IMR-90 (cell line): ENCODE data around the gene ARL5C. TPM values are rescaled to one million over a fixed set of nuclear protein-coding genes. Genes with fewer than 3 reads are reported as not detected.
A peak's percentile ranks its signal among the peaks of the same experiment; 100 is the strongest.

ENCODE experiments used
- ATAC-seq: fragments of 200-7000 bp; cut with Tn5 transposase; 2 replicates; pipeline ENCODE4 v1.9.1; 2020; ENCODE audit warnings: low read depth, mild to moderate bottlenecking, moderate library complexity
- BruUV-seq: library from RNA; stranded (reverse); fragments of 400-500 nt; replicated peaks from 2 replicates; lab custom pipeline; 2021; lab: Mats Ljungman, UMichigan
- CTCF ChIA-PET: fragments of 300-600 bp; formaldehyde crosslinking; extraction: SDS; loops from one replicate; lab custom pipeline; 2021; ENCODE audit warnings: antibody characterized with exemption; lab: Yijun Ruan, JAX
- POLR2A ChIA-PET: fragments of 300-600 bp; sonication (Branson Sonifier 250); formaldehyde crosslinking; loops from one replicate; lab custom pipeline; 2022; ENCODE audit warnings: antibody characterized with exemption; ENCODE audit not compliant: unreplicated experiment; lab: Charles Lee
- DNase-seq: peaks from one replicate; pipeline ENCODE4 v3.0.0; 2013
- H2AFZ ChIP-seq: replicated peaks from 2 replicates; pipeline ENCODE3; 2013; ENCODE audit warnings: low read length, mild to moderate bottlenecking; ENCODE audit not compliant: poor library complexity
- H2AK5ac ChIP-seq: 2 replicates; pipeline ENCODE4 v1.6.1; 2013; ENCODE audit warnings: low read depth, low read length, inconsistent platforms
- H2AK9ac ChIP-seq: replicated peaks from 2 replicates; pipeline ENCODE3; 2013; ENCODE audit warnings: mild to moderate bottlenecking, low read depth, low read length, moderate library complexity; ENCODE audit not compliant: poor library complexity
- H2BK120ac ChIP-seq: 2 replicates; pipeline ENCODE4 v1.6.1; 2013; ENCODE audit warnings: low read depth, low read length, inconsistent platforms
- H2BK15ac ChIP-seq: 3 replicates; pipeline ENCODE4 v1.6.1; 2013; ENCODE audit warnings: low read depth, low read length, inconsistent platforms
- H2BK20ac ChIP-seq: 2 replicates; pipeline ENCODE4 v1.6.1; 2013; ENCODE audit warnings: low read depth, mild to moderate bottlenecking, inconsistent platforms, low read length, moderate library complexity
- H2BK5ac ChIP-seq: 2 replicates; pipeline ENCODE4 v1.6.1; 2013; ENCODE audit warnings: mild to moderate bottlenecking, low read depth, low read length, inconsistent platforms; ENCODE audit not compliant: poor library complexity, severe bottlenecking
- H3K14ac ChIP-seq: replicated peaks from 2 replicates; pipeline ENCODE4 v1.6.1; 2013; ENCODE audit warnings: low read depth, low read length, inconsistent platforms
- H3K18ac ChIP-seq: 2 replicates; pipeline ENCODE4 v1.6.1; 2013; ENCODE audit warnings: low read depth, low read length, control low read depth
- H3K23ac ChIP-seq: 2 replicates; pipeline ENCODE4 v1.6.1; 2013; ENCODE audit warnings: low read depth, low read length, inconsistent platforms
- H3K27ac ChIP-seq: 2 replicates; pipeline ENCODE4 v1.5.1; 2013; ENCODE audit warnings: mild to moderate bottlenecking, control low read depth, low read length; ENCODE audit not compliant: insufficient read depth
- H3K27me3 ChIP-seq: 2 replicates; pipeline ENCODE4 v1.6.1; 2013; ENCODE audit warnings: low read length; ENCODE audit not compliant: control insufficient read depth, insufficient read depth
- H3K36me3 ChIP-seq: 2 replicates; pipeline ENCODE4 v1.6.1; 2013; ENCODE audit warnings: low read length, mixed read lengths; ENCODE audit not compliant: control insufficient read depth, insufficient read depth
- H3K4ac ChIP-seq: 2 replicates; pipeline ENCODE4 v1.6.1; 2013; ENCODE audit warnings: low read depth, low read length, inconsistent platforms
- H3K4me1 ChIP-seq: 2 replicates; pipeline ENCODE4 v1.6.1; 2013; ENCODE audit warnings: low read length, mixed read lengths; ENCODE audit not compliant: control insufficient read depth, insufficient read depth
- H3K4me2 ChIP-seq: 2 replicates; pipeline ENCODE4 v1.6.1; 2013; ENCODE audit warnings: low read depth, mild to moderate bottlenecking, control low read depth, low read length, moderate library complexity
- H3K4me3 ChIP-seq: 2 replicates; pipeline ENCODE4 v1.5.1; 2013; ENCODE audit warnings: low read depth, mild to moderate bottlenecking, control low read depth, low read length, moderate library complexity; ENCODE audit not compliant: insufficient read depth
- H3K56ac ChIP-seq: 2 replicates; pipeline ENCODE4 v1.6.1; 2013; ENCODE audit warnings: low read length, inconsistent platforms; ENCODE audit not compliant: insufficient read depth; ENCODE audit errors: extremely low read depth
- H3K79me1 ChIP-seq, 2 experiments: 2 replicates each; pipeline ENCODE4 v1.6.1; 2013; ENCODE audit warnings: low read length in 2 of 2, inconsistent platforms in 1 of 2, low read depth in 1 of 2
- H3K9ac ChIP-seq: 2 replicates; pipeline ENCODE4 v1.6.1; 2013; ENCODE audit warnings: low read depth, low read length, control low read depth
- H3K9me1 ChIP-seq: 2 replicates; pipeline ENCODE4 v1.6.1; 2013; ENCODE audit warnings: low read length, inconsistent platforms; ENCODE audit not compliant: insufficient read depth
- H3K9me3 ChIP-seq: 2 replicates; pipeline ENCODE4 v1.6.1; 2013; ENCODE audit warnings: low read length; ENCODE audit not compliant: control insufficient read depth, insufficient read depth
- H4K20me1 ChIP-seq: 2 replicates; pipeline ENCODE4 v1.6.1; 2013; ENCODE audit warnings: low read length, inconsistent platforms; ENCODE audit not compliant: insufficient read depth
- H4K5ac ChIP-seq: 2 replicates; pipeline ENCODE4 v1.6.1; 2013; ENCODE audit warnings: mild to moderate bottlenecking, low read depth, low read length, control low read depth
- H4K8ac ChIP-seq, 2 experiments: 2 replicates each; pipeline ENCODE4 v1.6.1; 2013; ENCODE audit warnings: low read depth in 2 of 2, low read length in 2 of 2, control low read depth in 1 of 2, inconsistent platforms in 1 of 2
- H4K91ac ChIP-seq: 2 replicates; pipeline ENCODE4 v1.6.1; 2013; ENCODE audit warnings: low read depth, low read length, inconsistent platforms; ENCODE audit not compliant: insufficient read depth
- BHLHE40 ChIP-seq: fragments of 150-350 bp; IDR thresholded peaks from 2 replicates; pipeline ENCODE4 v1.6.1; 2016; ENCODE audit warnings: mild to moderate bottlenecking, low read depth, low read length
- CEBPB ChIP-seq: IDR thresholded peaks from 2 replicates; pipeline ENCODE4 v1.6.1; 2012; ENCODE audit warnings: low read depth, low read length, improper control_type of control experiment
- CHD1 ChIP-seq: IDR thresholded peaks from 2 replicates; pipeline ENCODE4 v1.6.1; 2012; ENCODE audit warnings: low read depth, low read length, improper control_type of control experiment
- FOS ChIP-seq: fragments of 150-350 bp; IDR thresholded peaks from 2 replicates; pipeline ENCODE4 v1.6.1; 2016; ENCODE audit warnings: low read depth, low read length
- MAZ ChIP-seq: IDR thresholded peaks from 2 replicates; pipeline ENCODE4 v1.6.1; 2012; ENCODE audit warnings: low read depth, mild to moderate bottlenecking, low read length, improper control_type of control experiment, moderate library complexity, borderline replicate concordance
- MXI1 ChIP-seq: IDR thresholded peaks from 2 replicates; pipeline ENCODE4 v1.6.1; 2012; ENCODE audit warnings: low read depth, mild to moderate bottlenecking, low read length, moderate library complexity, borderline replicate concordance
- NFE2L2 ChIP-seq: fragments of 150-350 bp; IDR thresholded peaks from 2 replicates; pipeline ENCODE4 v1.6.1; 2016; ENCODE audit warnings: low read depth, mild to moderate bottlenecking, low read length
- POLR2A ChIP-seq: IDR thresholded peaks from 2 replicates; pipeline ENCODE4 v1.6.1; 2012; ENCODE audit warnings: mild to moderate bottlenecking, low read depth, low read length
- RAD21 ChIP-seq: IDR thresholded peaks from 2 replicates; pipeline ENCODE4 v1.6.1; 2012; ENCODE audit warnings: low read length, improper control_type of control experiment
- RCOR1 ChIP-seq: IDR thresholded peaks from 2 replicates; pipeline ENCODE4 v1.6.1; 2012; ENCODE audit warnings: mild to moderate bottlenecking, low read length, improper control_type of control experiment; ENCODE audit not compliant: insufficient replicate concordance
- RFX5 ChIP-seq: IDR thresholded peaks from 2 replicates; pipeline ENCODE4 v1.8.0; 2012; ENCODE audit warnings: low read depth, mild to moderate bottlenecking, low read length, moderate library complexity
- SMC3 ChIP-seq: fragments of 150-350 bp; IDR thresholded peaks from 2 replicates; pipeline ENCODE4 v1.6.1; 2016; ENCODE audit warnings: low read depth, mild to moderate bottlenecking, antibody characterized with exemption, low read length, moderate library complexity
- WGBS, 2 experiments: methylation state at CpG; one replicate each; pipeline versions ENCODE4 v1.1.5 to v1.1.7; 2013; ENCODE audit warnings: missing lambda C conversion rate in 2 of 2; ENCODE audit not compliant: insufficient read length in 1 of 2; ENCODE audit errors: extremely low coverage in 2 of 2; 5-methylcytosine and 5-hydroxymethylcytosine counted together
- dilution Hi-C: fragments of 300-500 bp; cut with HindIII; formaldehyde crosslinking; loops from one replicate; pipeline ENCODE4 v1.14.3; 2018; ENCODE audit warnings: low sequenced_read_pairs; ENCODE audit not compliant: unreplicated experiment
- in situ Hi-C: fragments of 300-500 bp; cut with MboI; formaldehyde crosslinking; loops from 3 replicates; pipeline ENCODE4 v1.14.3; 2019; ENCODE audit warnings: low sequenced_read_pairs, inconsistent platforms, mixed read lengths
- intact Hi-C: fragments of 100-400 bp; cut with micrococcal nuclease; formaldehyde crosslinking; loops from 2 replicates; pipeline ENCODE4 v1.10.0; 2022
- polyA plus RNA-seq, 3 experiments: library from polyadenylated mRNA; depleted of rRNA; stranded (reverse); fragments of >200 nt; gene quantifications; 2 replicates each; pipeline ENCODE4 v1.2.3, GENCODE V29; 2012; ENCODE audit warnings: low replicate concordance in 1 of 3
- total RNA-seq: library from RNA; depleted of rRNA; stranded (reverse); fragments of >200 nt; gene quantifications from 2 replicates; pipeline ENCODE4 v1.2.3, GENCODE V29; 2012
- TF ChIP-seq, protein P1 (sequence below): fragments of 150-350 bp; IDR thresholded peaks from 2 replicates; pipeline ENCODE4 v1.6.1; 2017; ENCODE audit warnings: mild to moderate bottlenecking, antibody characterized with exemption, low read length, low read depth
- TF ChIP-seq, protein P2 (sequence below): conservative IDR thresholded peaks from 2 replicates; pipeline ENCODE4 v1.5.1; 2012; ENCODE audit warnings: mild to moderate bottlenecking, low read depth, low read length, improper control_type of control experiment

Gene ARL5C
- total and polyA plus RNA-seq, 2 of the 4 experiments (the other 2 are of a cell fraction): not detected

DNA sequence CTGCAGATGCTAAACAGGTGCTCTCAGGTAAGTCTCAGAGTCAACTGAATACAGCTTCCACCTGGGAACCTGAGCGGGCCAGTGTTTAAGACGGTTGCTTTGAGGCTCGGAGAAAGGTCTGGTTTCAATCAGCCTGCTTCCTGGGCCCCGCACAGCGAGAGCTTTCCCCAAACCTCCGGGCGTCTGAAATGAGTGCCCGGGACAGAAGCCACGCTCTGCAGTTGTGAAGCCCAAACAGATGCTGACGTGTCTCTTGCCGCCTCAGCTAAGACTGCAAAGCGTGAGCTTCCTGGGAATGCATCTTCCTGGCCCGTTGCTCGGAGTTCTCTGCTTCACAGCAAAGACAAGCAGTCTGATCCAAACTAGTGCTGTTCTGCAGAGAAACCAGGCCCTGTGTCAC lies 51.2 kb downstream of the ARL5C start:
- ATAC-seq (peak; percentile 75), DNase-seq (peak; percentile 51)
- Histone ChIP-seq H4K91ac (peak overlapping the region; percentile 26; the same call in 1 of the 2 replicates), H2AK5ac (no peak overlapping the region), H3K4me3 (no peak overlapping the region), H2AK9ac (no peak overlapping the region), H2BK5ac (peak overlapping the region; percentile 44), H3K18ac (peak overlapping the region; percentile 65), H3K4me2 (peak overlapping the region; percentile 64), H4K20me1 (no peaks in the 10 kb centered on the region), H4K8ac (peak overlapping the region; percentile 83 to 84), H2BK15ac (peak overlapping the region; percentile 43; the same call in 2 of the 3 replicates), H4K5ac (peak overlapping the region; percentile 35), H3K9me3 (peaks cover 4% of the 10 kb centered on the region; the same call in 1 of the 2 replicates), H2BK120ac (peak overlapping the region; percentile 81), H3K56ac (0 out of 2 replicates have a peak overlapping the region, but pooled peaks have one; percentile 15), H3K36me3 (no peaks in the 10 kb centered on the region), H3K27me3 (peaks cover 31% of the 10 kb centered on the region), H3K23ac (peak overlapping the region; percentile 70; the same call in 1 of the 2 replicates), H3K27ac (peak overlapping the region; percentile 67; the same call in 1 of the 2 replicates), H3K14ac (peak overlapping the region; percentile 74), H3K9me1 (peaks cover 13% of the 10 kb centered on the region), H3K4ac (peak overlapping the region; percentile 70), H3K79me1 (no peaks in the 10 kb centered on the region), H2BK20ac (peak overlapping the region; percentile 79), H3K9ac (peak overlapping the region; percentile 62; the same call in 1 of the 2 replicates), H2AFZ (peak overlapping the region; percentile 89), H3K4me1 (peaks cover 7% of the 10 kb centered on the region)
- intact Hi-C loops (no loop called here), dilution Hi-C loops (no loop called here), in situ Hi-C loops (no loop called here)
- TF ChIP-seq SMC3 (no peak), NFE2L2 (no peak), MXI1 (no peak), RCOR1 (no peak), RFX5 (no peak), CEBPB (no peak), POLR2A (no peak), FOS (no peak), RAD21 (no peak), CHD1 (no peak), MAZ (no peak), BHLHE40 (no peak)
- TF ChIP-seq, protein P1, sequence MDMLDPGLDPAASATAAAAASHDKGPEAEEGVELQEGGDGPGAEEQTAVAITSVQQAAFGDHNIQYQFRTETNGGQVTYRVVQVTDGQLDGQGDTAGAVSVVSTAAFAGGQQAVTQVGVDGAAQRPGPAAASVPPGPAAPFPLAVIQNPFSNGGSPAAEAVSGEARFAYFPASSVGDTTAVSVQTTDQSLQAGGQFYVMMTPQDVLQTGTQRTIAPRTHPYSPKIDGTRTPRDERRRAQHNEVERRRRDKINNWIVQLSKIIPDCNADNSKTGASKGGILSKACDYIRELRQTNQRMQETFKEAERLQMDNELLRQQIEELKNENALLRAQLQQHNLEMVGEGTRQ: no peak
- TF ChIP-seq, protein P2, sequence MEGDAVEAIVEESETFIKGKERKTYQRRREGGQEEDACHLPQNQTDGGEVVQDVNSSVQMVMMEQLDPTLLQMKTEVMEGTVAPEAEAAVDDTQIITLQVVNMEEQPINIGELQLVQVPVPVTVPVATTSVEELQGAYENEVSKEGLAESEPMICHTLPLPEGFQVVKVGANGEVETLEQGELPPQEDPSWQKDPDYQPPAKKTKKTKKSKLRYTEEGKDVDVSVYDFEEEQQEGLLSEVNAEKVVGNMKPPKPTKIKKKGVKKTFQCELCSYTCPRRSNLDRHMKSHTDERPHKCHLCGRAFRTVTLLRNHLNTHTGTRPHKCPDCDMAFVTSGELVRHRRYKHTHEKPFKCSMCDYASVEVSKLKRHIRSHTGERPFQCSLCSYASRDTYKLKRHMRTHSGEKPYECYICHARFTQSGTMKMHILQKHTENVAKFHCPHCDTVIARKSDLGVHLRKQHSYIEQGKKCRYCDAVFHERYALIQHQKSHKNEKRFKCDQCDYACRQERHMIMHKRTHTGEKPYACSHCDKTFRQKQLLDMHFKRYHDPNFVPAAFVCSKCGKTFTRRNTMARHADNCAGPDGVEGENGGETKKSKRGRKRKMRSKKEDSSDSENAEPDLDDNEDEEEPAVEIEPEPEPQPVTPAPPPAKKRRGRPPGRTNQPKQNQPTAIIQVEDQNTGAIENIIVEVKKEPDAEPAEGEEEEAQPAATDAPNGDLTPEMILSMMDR: no peak
- BruUV-seq: no TSS peak
- ChIA-PET POLR2A (interaction anchor here (1.4 kb wide), 1 partner anchor 9 kb away, joined by 4 read pairs; no protein-coding TSS in a partner anchor), CTCF (interaction anchor here (0.7 to 1.2 kb wide), 3 partner anchors 38 to 132 kb away, joined by 3 read pairs; no protein-coding TSS in a partner anchor)
- WGBS, 2 experiments: 31% methylated on average over 14 of the region's 14 CpGs; no CpG with 5 or more reads in 1 of the 2 experiments
